H9 (cell line): ENCODE data around the gene TBCEL. TPM values are rescaled to one million over a fixed set of nuclear protein-coding genes. Genes with fewer than 3 reads are reported as not detected.

ENCODE experiments used
- DNase-seq: peaks from one replicate; pipeline ENCODE4 v3.0.0-alpha.2; 2017
- H2AFZ ChIP-seq: one replicate; pipeline ENCODE4 v1.6.1; 2013; ENCODE audit warnings: mild to moderate bottlenecking, low read length, control low read depth, moderate library complexity
- H2AK5ac ChIP-seq: 2 replicates; pipeline ENCODE4 v1.6.1; 2013; ENCODE audit warnings: low read length, control low read depth, mixed read lengths; ENCODE audit not compliant: insufficient read length
- H2BK120ac ChIP-seq: one replicate; pipeline ENCODE4 v1.6.1; 2013; ENCODE audit warnings: low read depth, mild to moderate bottlenecking, low read length, control low read depth, inconsistent platforms; ENCODE audit not compliant: poor library complexity, severe bottlenecking
- H2BK12ac ChIP-seq: 2 replicates; pipeline ENCODE4 v1.6.1; 2013; ENCODE audit warnings: low read length, control low read depth, mixed read lengths, low read depth; ENCODE audit not compliant: insufficient read length
- H2BK15ac ChIP-seq: 2 replicates; pipeline ENCODE4 v1.6.1; 2013; ENCODE audit warnings: low read depth, low read length, control low read depth
- H2BK20ac ChIP-seq: one replicate; pipeline ENCODE4 v1.6.1; 2013; ENCODE audit warnings: low read depth, mild to moderate bottlenecking, low read length, control low read depth, inconsistent platforms; ENCODE audit not compliant: poor library complexity, severe bottlenecking
- H2BK5ac ChIP-seq: 2 replicates; pipeline ENCODE4 v1.6.1; 2013; ENCODE audit warnings: low read length, control low read depth, mixed read lengths; ENCODE audit not compliant: insufficient read length
- H3K14ac ChIP-seq: 2 replicates; pipeline ENCODE4 v1.6.1; 2013; ENCODE audit warnings: low read length, control low read depth; ENCODE audit not compliant: insufficient read depth
- H3K18ac ChIP-seq: 2 replicates; pipeline ENCODE4 v1.6.1; 2013; ENCODE audit warnings: low read depth, mild to moderate bottlenecking, mixed read lengths, low read length, control low read depth; ENCODE audit not compliant: insufficient read length
- H3K23ac ChIP-seq: 2 replicates; pipeline ENCODE4 v1.6.1; 2013; ENCODE audit warnings: low read length, control low read depth, mixed read lengths, low read depth; ENCODE audit not compliant: insufficient read length
- H3K23me2 ChIP-seq: 2 replicates; pipeline ENCODE4 v1.6.1; 2013; ENCODE audit warnings: low read depth, mild to moderate bottlenecking, mixed read lengths, low read length, control low read depth; ENCODE audit not compliant: insufficient read length, poor library complexity, severe bottlenecking
- H3K27ac ChIP-seq: 2 replicates; pipeline ENCODE4 v1.5.1; 2013; ENCODE audit warnings: low read length, control low read depth, mixed read lengths, low read depth; ENCODE audit not compliant: insufficient read length
- H3K27me3 ChIP-seq: 2 replicates; pipeline ENCODE4 v1.6.1; 2013; ENCODE audit warnings: low read length, control low read depth, inconsistent platforms; ENCODE audit not compliant: insufficient read depth
- H3K4ac ChIP-seq: 2 replicates; pipeline ENCODE4 v1.6.1; 2013; ENCODE audit warnings: low read depth, mild to moderate bottlenecking, control low read depth, inconsistent platforms, low read length, moderate library complexity
- H3K4me1 ChIP-seq: 2 replicates; pipeline ENCODE4 v1.6.1; 2013; ENCODE audit warnings: low read length, control low read depth, inconsistent platforms; ENCODE audit not compliant: insufficient read depth
- H3K4me2 ChIP-seq: 2 replicates; pipeline ENCODE4 v1.6.1; 2013; ENCODE audit warnings: low read length, control low read depth, mixed read lengths; ENCODE audit not compliant: insufficient read length, insufficient read depth
- H3K56ac ChIP-seq: 2 replicates; pipeline ENCODE4 v1.6.1; 2013; ENCODE audit warnings: low read depth, mild to moderate bottlenecking, mixed read lengths, low read length, control low read depth; ENCODE audit not compliant: insufficient read length
- H3K79me1 ChIP-seq: 2 replicates; pipeline ENCODE4 v1.6.1; 2013; ENCODE audit warnings: low read depth, mild to moderate bottlenecking, moderate library complexity, low read length, control low read depth, inconsistent platforms; ENCODE audit not compliant: insufficient read depth, poor library complexity, severe bottlenecking
- H3K79me2 ChIP-seq: 2 replicates; pipeline ENCODE4 v1.6.1; 2013; ENCODE audit warnings: low read length, control low read depth, inconsistent platforms; ENCODE audit not compliant: insufficient read depth
- H3K9ac ChIP-seq: 2 replicates; pipeline ENCODE4 v1.6.1; 2013; ENCODE audit warnings: low read length, control low read depth, mixed read lengths; ENCODE audit not compliant: insufficient read length; ENCODE audit errors: extremely low read depth
- H3K9me3 ChIP-seq: one replicate; pipeline ENCODE4 v1.6.1; 2013; ENCODE audit warnings: low read depth, low read length, inconsistent platforms; ENCODE audit not compliant: control insufficient read depth
- H3T11ph ChIP-seq: one replicate; pipeline ENCODE4 v1.6.1; 2013; ENCODE audit warnings: mild to moderate bottlenecking, low read length, control low read depth, inconsistent platforms
- H4K20me1 ChIP-seq: one replicate; pipeline ENCODE4 v1.6.1; 2013; ENCODE audit not compliant: control insufficient read depth, insufficient read length, insufficient read depth
- H4K5ac ChIP-seq: 2 replicates; pipeline ENCODE4 v1.6.1; 2013; ENCODE audit warnings: low read depth, mild to moderate bottlenecking, mixed read lengths, low read length, control low read depth; ENCODE audit not compliant: insufficient read length
- H4K8ac ChIP-seq: replicated peaks from 2 replicates; pipeline ENCODE4 v1.6.1; 2013; ENCODE audit warnings: low read length, control low read depth, mixed read lengths, low read depth; ENCODE audit not compliant: insufficient read length
- H4K91ac ChIP-seq: 2 replicates; pipeline ENCODE4 v1.6.1; 2013; ENCODE audit warnings: low read depth, mild to moderate bottlenecking, moderate library complexity, mixed read lengths, low read length, control low read depth; ENCODE audit not compliant: insufficient read length
- H3K27ac Mint-ChIP-seq, 3 experiments: 2 replicates in 2 of 3; 3 replicates in 1 of 3; pipeline ENCODE4 v1.8.0; 2020 to 2021; ENCODE audit warnings: mixed read lengths in 3 of 3, mild to moderate bottlenecking in 1 of 3, moderate library complexity in 1 of 3
- H3K27me3 Mint-ChIP-seq: 2 replicates; pipeline ENCODE4 v1.8.0; 2021; ENCODE audit warnings: low read depth, mild to moderate bottlenecking, moderate library complexity, mixed read lengths
- H3K36me3 Mint-ChIP-seq, 3 experiments: 2 replicates in 2 of 3; 3 replicates in 1 of 3; pipeline ENCODE4 v1.8.0; 2020 to 2021; ENCODE audit warnings: low read depth in 3 of 3, mixed read lengths in 3 of 3; ENCODE audit not compliant: insufficient read depth in 1 of 3
- H3K4me1 Mint-ChIP-seq, 2 experiments: 2 replicates each; pipeline ENCODE4 v1.8.0; 2020; ENCODE audit warnings: mixed read lengths in 2 of 2
- H3K4me3 Mint-ChIP-seq, 2 experiments: 2 replicates in 1 of 2; 3 replicates in 1 of 2; pipeline ENCODE4 v1.8.0; 2020 to 2021; ENCODE audit warnings: mild to moderate bottlenecking in 2 of 2, mixed read lengths in 2 of 2, moderate library complexity in 1 of 2
- H3K9me3 Mint-ChIP-seq, 2 experiments: 2 replicates in 1 of 2; 3 replicates in 1 of 2; pipeline ENCODE4 v1.8.0; 2020; ENCODE audit warnings: mild to moderate bottlenecking in 2 of 2, mixed read lengths in 2 of 2, moderate library complexity in 1 of 2
- CTCF ChIP-seq: fragments of 200-600 bp; sonication (generic); conservative IDR thresholded peaks from 3 replicates; pipeline ENCODE4 v1.8.0; 2021; ENCODE audit warnings: antibody characterized with exemption, mild to moderate bottlenecking
- WGBS: extraction: QIAGEN DNeasy Blood & Tissue Kit; methylation state at CpG from one replicate; pipeline ENCODE4 v1.1.7; 2013; ENCODE audit warnings: missing lambda C conversion rate, low lambda C conversion rate, mixed read lengths; ENCODE audit not compliant: insufficient read length; ENCODE audit errors: extremely low coverage; 5-methylcytosine and 5-hydroxymethylcytosine counted together
- total RNA-seq: library from RNA; stranded (reverse); gene quantifications from 2 replicates; pipeline ENCODE4 v1.2.1, GENCODE V29; 2021

TBCEL gene
- total RNA-seq, 1 experiment from 2014 or later: 17.3 TPM

GRCh38 chr11:121042296-121042695 lies 18.4 kb downstream of the TBCEL start:
- no peak overlapping the region for H2BK15ac ChIP-seq
- H3K79me2 ChIP-seq: no peaks in the 10 kb centered on the region
- H2BK12ac ChIP-seq: no peak overlapping the region
- no peaks in the 10 kb centered on the region for H3K23me2 ChIP-seq
- Mint-ChIP-seq H3K4me3 (no peak overlapping the region), H3K27me3 (no peaks in the 10 kb centered on the region), H3K27ac (no peak overlapping the region), H3K9me3 (no peaks in the 10 kb centered on the region), H3K36me3 (peaks cover under 1 to 14% (median 9%) of the 10 kb centered on the region in 3 experiments; a peak in 5 of 7 replicates), H3K4me1 (peaks cover 34 to 36% of the 10 kb centered on the region in 2 experiments)
- H3K27me3 ChIP-seq: no peaks in the 10 kb centered on the region
- no peak overlapping the region for H2BK120ac ChIP-seq
- H3T11ph ChIP-seq: no peak overlapping the region
- H3K56ac ChIP-seq: no peak overlapping the region
- H4K8ac ChIP-seq: no peak overlapping the region
- WGBS: no CpG with 5 or more reads among the region's 1 CpG
- H3K4ac ChIP-seq: no peak overlapping the region
- H3K18ac ChIP-seq: no peak overlapping the region
- no peak overlapping the region for H3K4me2 ChIP-seq
- H2BK20ac ChIP-seq: no peak overlapping the region
- H3K27ac ChIP-seq: no peak overlapping the region
- H3K4me1 ChIP-seq: peaks cover 11% of the 10 kb centered on the region; the same call in 1 of the 2 replicates
- DNase-seq: no peak
- H3K14ac ChIP-seq: no peak overlapping the region
- no peak overlapping the region for H4K5ac ChIP-seq
- no peaks in the 10 kb centered on the region for H4K20me1 ChIP-seq
- no peaks in the 10 kb centered on the region for H3K9me3 ChIP-seq
- H3K79me1 ChIP-seq: no peaks in the 10 kb centered on the region
- H3K9ac ChIP-seq: no peak overlapping the region
- no peak overlapping the region for H3K23ac ChIP-seq
- TF ChIP-seq CTCF: no peak
- no peak overlapping the region for H2AFZ ChIP-seq
- no peak overlapping the region for H4K91ac ChIP-seq
- no peak overlapping the region for H2AK5ac ChIP-seq
- no peak overlapping the region for H2BK5ac ChIP-seq
